GM19023 (cell line): ENCODE data around the gene FURIN.
"Not testable (repeated sequence)": the region's sequence is repeated elsewhere in the genome, so short reads cannot be mapped to it uniquely, and the experiment has no call there.

Experiments used
- ATAC-seq: cut with Tn5 transposase; IDR thresholded peaks from one replicate; pipeline ENCODE4 v1.9.1; 2021; ENCODE audit warnings: mild to moderate bottlenecking, moderate library complexity; ENCODE audit not compliant: unreplicated experiment

The FURIN gene

GRCh38 chr15:90901175-90902039, 33.0 kb downstream of the FURIN start:
- no peak for ATAC-seq

- ATAC-seq, result peak; percentile 65
These were observed 33.9 kb downstream of the FURIN start for GRCh38 chr15:90902040-90902839.

- peak; percentile 55 for ATAC-seq
These were observed 34.7 kb downstream of the FURIN start, which contains the start of gene MAN2A2 for GRCh38 chr15:90902840-90903732. TSS of gene MAN2A2 (plus strand) at chr15:90903302. CDS start at chr15:90904208, 906 bp downstream.

- no peak for ATAC-seq
These were observed 35.5 kb downstream of the FURIN start for GRCh38 chr15:90903733-90904536.

DNA sequence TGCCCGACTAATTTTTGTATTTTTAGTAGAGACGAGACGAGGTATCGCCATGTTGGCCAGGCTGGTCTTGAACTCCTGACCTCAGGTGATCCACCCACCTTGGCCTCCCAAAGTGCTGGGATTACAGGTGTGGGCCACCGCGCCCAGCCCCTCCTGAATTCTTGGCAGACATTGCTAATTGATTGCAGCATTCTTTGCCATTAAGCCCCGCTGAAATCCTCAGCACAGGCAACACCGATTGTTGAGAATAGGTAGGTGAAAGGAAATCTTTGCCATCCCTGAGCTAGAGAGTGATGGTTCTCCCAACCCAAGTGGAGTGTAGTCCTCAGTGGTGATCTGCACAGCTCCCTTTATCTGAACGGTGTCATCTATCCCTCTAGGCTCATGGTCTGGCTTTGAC, 36.4 kb downstream of the FURIN start:
- ATAC-seq, result no peak

- ATAC-seq, result no peak
These were observed 37.2 kb downstream of the FURIN start for GRCh38 chr15:90905306-90906180.

- no peak for ATAC-seq
These were observed 37.9 kb downstream of the FURIN start for GRCh38 chr15:90906181-90906849.

- no peak for ATAC-seq
These were observed 38.8 kb downstream of the FURIN start for GRCh38 chr15:90907051-90907660.

DNA sequence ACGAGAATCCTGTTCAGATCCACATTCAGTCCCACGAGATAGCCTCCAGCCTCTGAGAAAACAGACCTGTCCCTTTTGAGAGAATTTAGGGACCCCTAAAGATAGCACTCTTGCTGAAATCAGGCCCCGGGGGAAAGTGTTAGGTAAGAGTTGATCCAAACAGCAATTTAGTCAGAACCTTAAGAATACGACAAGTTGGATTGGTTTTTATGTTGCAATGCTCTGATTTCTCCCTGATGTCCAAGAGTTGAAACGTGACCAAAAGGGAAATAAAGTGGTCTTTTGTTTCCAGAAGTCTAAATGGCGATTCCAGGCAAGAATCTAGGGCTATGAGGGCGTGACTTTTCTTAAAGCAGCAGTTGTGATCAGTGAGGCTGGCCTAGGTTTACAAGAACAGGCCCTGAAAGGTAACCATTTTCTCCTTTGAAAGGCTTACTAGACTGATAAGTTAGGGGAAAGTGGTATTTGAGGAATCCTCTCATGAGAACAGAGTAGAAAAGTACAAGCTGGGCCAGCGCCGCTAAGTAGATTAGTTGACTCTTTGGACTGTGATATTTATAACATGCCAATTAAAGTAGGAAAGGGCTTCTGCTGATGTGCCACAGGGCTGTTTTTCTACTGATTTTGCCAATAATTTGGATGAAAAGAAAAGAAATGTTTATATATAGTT, 39.6 kb downstream of the FURIN start:
- no peak for ATAC-seq

DNA sequence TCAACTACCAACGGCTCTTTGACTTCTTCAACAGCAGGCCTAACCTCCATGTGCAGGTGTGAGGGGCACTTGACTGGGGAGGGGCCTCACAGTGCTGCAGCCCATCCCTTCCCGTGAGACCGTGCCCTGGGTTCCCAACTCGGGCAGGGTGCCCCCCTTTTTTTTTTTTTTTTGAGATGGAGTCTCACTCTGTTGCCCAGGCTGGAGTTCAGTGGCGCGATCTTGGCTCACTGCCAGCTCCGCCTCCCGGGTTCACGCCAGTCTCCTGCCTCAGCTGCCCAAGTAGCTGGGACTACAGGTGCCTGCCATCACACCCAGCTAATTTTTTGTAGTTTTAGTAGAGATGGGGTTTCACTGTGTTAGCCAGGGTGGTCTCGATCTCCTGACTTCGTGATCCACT, 41.1 kb downstream of the FURIN start:
- ATAC-seq, result not testable (repeated sequence)

DNA sequence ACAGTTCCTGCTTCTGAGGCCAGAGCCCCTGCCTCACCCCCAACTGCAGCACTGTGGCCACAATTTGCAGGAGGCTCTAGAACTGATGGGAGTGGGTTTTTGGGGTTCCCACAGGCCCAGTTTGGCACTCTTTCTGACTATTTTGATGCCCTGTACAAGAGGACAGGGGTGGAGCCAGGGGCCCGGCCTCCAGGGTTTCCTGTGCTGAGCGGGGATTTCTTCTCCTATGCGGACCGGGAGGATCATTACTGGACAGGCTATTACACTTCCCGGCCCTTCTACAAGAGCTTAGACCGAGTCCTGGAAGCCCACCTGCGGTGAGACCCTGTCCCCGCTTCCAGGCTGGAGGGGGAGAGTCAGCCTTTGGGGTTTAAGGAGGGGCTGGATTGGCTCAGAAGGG, 41.6 kb downstream of the FURIN start:
- no peak for ATAC-seq

DNA sequence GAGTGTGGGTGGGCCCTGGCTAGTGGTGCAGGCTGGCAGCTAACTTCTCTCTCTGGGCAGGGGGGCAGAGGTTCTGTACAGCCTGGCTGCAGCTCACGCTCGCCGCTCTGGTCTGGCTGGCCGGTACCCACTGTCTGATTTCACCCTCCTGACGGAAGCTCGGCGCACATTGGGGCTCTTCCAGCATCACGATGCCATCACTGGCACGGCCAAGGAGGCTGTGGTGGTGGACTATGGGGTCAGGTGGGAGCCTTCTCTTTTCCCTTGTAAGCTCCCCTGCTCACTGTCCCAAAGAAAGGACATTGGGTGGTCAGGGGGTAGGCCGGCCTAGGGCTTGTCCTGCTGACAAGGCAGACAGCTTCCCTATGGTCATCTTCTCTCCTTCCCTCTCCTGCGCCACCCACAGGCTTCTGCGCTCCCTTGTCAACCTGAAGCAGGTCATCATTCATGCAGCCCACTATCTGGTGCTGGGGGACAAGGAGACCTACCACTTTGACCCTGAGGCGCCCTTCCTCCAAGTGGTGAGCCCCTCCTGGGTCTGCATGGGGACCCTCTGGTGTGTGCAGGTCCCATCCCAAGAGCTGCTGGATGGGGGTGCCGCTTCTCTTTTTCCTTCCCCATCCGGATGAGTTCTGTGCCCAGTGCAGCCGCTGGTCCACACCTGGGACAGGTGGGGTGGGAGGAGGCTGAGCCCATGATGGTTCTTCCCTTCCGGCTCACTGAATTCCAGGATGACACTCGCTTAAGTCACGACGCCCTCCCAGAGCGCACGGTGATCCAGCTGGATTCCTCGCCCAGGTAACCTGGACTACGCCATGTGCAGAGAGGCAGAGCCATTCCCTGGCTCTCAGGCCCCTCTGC, 42.3 kb downstream of the FURIN start:
- ATAC-seq, result no peak

- ATAC-seq, result no peak
These were observed 42.9 kb downstream of the FURIN start for GRCh38 chr15:90911302-90911623.

DNA sequence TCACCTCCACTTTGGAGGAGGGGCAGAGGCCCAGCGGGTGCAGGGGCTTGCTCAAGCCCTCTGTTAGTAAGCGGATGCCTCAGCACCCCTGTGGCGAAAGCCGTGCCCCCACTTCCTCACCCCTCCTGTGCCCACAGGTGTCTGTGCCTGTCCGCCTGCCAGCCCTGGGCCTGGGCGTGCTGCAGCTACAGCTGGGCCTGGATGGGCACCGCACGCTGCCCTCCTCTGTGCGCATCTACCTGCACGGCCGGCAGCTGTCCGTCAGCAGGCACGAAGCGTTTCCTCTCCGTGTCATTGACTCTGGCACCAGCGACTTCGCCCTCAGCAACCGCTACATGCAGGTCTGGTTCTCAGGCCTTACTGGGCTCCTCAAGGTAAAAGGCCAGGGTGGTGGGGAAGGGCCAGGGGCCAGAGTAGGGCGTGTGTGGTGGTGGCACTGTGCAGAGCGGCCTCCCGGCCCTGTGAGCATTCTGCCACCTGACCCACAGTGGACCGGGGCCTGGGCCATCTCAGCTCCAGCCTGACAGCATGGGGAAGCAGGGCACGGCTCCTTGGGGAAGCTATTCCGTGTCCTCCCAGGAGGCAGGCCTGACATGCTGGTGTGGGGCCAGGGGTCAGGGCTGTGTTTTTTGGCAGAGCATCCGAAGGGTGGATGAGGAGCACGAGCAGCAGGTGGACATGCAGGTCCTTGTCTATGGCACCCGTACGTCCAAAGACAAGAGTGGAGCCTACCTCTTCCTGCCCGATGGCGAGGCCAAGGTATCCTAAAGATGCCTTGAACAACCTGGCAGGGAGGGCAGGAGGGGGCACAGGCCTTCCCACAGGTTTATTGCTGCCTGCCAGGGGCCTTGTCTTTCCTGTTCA, 43.8 kb downstream of the FURIN start:
- ATAC-seq, result no peak

- no peak for ATAC-seq
These were observed 44.3 kb downstream of the FURIN start for GRCh38 chr15:90912770-90913075.

DNA sequence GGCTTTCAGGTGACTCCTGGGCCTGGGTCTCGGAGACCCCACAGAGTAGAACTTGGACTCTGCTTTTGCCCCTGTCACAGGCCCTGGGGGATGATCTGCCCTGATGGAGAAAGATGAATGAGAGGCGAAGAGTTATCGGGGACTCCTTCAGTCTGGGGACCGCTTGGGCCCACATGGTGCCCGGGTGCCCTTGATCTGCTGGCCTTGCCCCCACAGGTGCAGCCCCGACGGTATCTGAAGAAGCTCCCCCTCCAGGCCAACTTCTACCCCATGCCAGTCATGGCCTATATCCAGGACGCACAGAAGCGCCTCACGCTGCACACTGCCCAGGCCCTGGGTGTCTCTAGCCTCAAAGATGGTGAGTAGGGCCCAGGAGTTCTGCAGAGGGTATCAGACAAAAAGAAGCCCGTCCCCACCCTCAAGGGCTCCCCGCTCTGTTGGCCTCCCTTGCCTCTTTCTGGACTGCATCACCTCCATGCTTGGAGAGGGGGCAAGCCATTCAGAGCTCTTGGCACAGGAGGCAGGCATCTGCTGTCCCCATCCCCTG, 45.1 kb downstream of the FURIN start:
- ATAC-seq, result no peak
